OCI-LY1 (cell line): ENCODE results near the gene TMEM242.

ENCODE experiments used
- CTCF ChIP-seq: fragments of 200-600 bp; sonication (generic), shearing (Covaris generic); IDR thresholded peaks from 2 replicates; pipeline ENCODE4 v1.5.1; 2017; ENCODE audit warnings: mild to moderate bottlenecking, antibody characterized with exemption, low read length, moderate library complexity, mixed read lengths
- EZH2 ChIP-seq: fragments of 200-600 bp; sonication (generic), shearing (Covaris generic); IDR thresholded peaks from 2 replicates; pipeline ENCODE4 v1.8.0; 2017; ENCODE audit warnings: borderline replicate concordance, mixed run types, mild to moderate bottlenecking, antibody characterized with exemption, low read length, moderate library complexity, mixed read lengths

- TF ChIP-seq CTCF (no peak), EZH2 (no peak)
Observed at GRCh38 chr6:157312757-157313156, 10.6 kb downstream of the TMEM242 start.
